Right atrium auricular region (tissue), 2 donors: ENCODE measurements around the gene GGPS1. TPM values are rescaled to one million over a fixed set of nuclear protein-coding genes. Genes with fewer than 3 reads are reported as not detected.

Source experiments
- DNase-seq: peaks from one replicate; pipeline ENCODE4 v3.0.0-alpha.2; 2019; ENCODE audit warnings: low spot score
- H3K27ac ChIP-seq, 2 donors: fragments of 200-600 bp; sonication (generic); 1 replicate in 1 of 2; 2 replicates in 1 of 2; pipeline ENCODE4 v1.5.1; 2016 to 2019
- H3K27me3 ChIP-seq, 2 donors: fragments of 200-600 bp; sonication (generic); one replicate each; pipeline versions ENCODE4 v1.5.1 to v1.6.0; 2017 to 2019
- H3K36me3 ChIP-seq: fragments of 200-600 bp; sonication (generic); one replicate; pipeline ENCODE4 v1.5.1; 2016
- H3K4me1 ChIP-seq, 2 donors: fragments of 200-600 bp; sonication (generic); one replicate each; pipeline versions ENCODE4 v1.5.1 to v1.6.0; 2017 to 2019
- H3K4me3 ChIP-seq, 2 donors: fragments of 200-600 bp; sonication (generic); 1 replicate in 1 of 2; 2 replicates in 1 of 2; pipeline ENCODE4 v1.5.1; 2017 to 2019; ENCODE audit warnings: mild to moderate bottlenecking in 1 of 2, moderate library complexity in 1 of 2
- H3K9me3 ChIP-seq, 2 donors: fragments of 200-600 bp; sonication (generic); one replicate each; pipeline ENCODE4 v1.5.1; 2019
- CTCF ChIP-seq, 2 donors: fragments of 200-600 bp; sonication (generic); IDR thresholded peaks; one replicate each; pipeline ENCODE4 v1.5.1; 2019; ENCODE audit warnings: antibody characterized with exemption in 2 of 2
- total RNA-seq, 2 donors: library from RNA; depleted of rRNA; stranded (reverse); fragments of >200 nt; gene quantifications; one replicate each; pipeline ENCODE4 v1.1.0, GENCODE V29; 2016

Gene GGPS1
- total RNA-seq, 2 donors from 2014 or later, result 13.4 to 18.9 TPM

DNA sequence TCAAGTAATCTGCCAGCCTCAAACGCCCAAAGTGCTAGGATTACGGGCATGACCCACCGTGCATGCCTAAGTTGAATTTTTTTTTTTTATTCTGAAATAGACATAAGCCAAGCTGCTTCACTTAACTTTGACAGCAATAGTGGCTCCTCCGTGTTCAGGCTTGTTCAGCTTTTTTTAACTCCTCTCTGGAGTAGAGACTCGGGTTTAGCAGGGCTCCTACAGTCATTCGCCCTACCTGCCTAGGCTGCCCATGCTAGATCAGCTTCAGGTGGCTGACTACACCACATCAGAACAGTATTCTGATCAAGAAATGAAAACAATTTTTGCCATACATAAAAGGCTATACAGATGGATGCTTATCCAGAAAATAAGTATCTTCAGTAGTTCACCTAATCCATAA lies 15.1 kb upstream of the GGPS1 start:
- H3K4me3 ChIP-seq, result no peak overlapping the region
- no peaks in the 10 kb centered on the region for H3K9me3 ChIP-seq
- H3K4me1 ChIP-seq, result peaks cover 0 to 29% of the 10 kb centered on the region in 2 donors
- TF ChIP-seq CTCF (IDR thresholded peaks at IDR 0.05), result no peak
- no peaks in the 10 kb centered on the region for H3K36me3 ChIP-seq
- H3K27me3 ChIP-seq, result no peaks in the 10 kb centered on the region
- DNase-seq, result no peak
- no peak overlapping the region for H3K27ac ChIP-seq

GRCh38 chr1:235313931-235314678 lies 14.3 kb upstream of the GGPS1 start:
- Histone ChIP-seq H3K4me1 (peaks cover 0 to 29% of the 10 kb centered on the region in 2 donors), H3K36me3 (no peaks in the 10 kb centered on the region), H3K4me3 (no peak overlapping the region), H3K9me3 (no peaks in the 10 kb centered on the region), H3K27ac (no peak overlapping the region), H3K27me3 (no peaks in the 10 kb centered on the region)
- DNase-seq, result no peak
- TF ChIP-seq CTCF (IDR thresholded peaks at IDR 0.05), result no peak

DNA sequence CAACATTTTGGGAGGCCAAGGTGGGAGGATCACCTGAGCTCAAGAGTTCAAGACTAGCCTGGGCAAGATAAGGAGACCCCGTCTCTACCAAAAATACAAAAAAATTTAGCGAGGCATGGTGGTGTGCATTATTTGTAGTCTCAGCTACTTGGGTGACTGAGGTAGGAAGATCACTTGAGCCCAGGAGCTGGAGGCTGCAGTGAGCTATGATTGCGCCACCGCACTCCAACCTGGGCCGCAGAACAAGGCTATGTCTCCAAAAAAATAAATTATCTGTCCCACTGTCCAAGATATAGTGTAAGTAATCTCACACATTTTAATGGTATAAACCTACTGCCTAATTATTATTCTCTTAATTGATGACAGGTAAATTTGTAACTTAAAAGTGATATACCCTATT lies 13.2 kb upstream of the GGPS1 start:
- H3K4me1 ChIP-seq, result peaks cover 0 to 29% of the 10 kb centered on the region in 2 donors
- H3K4me3 ChIP-seq, result no peak overlapping the region
- no peak for TF ChIP-seq CTCF (IDR thresholded peaks at IDR 0.05)
- no peak for DNase-seq
- H3K36me3 ChIP-seq, result no peaks in the 10 kb centered on the region
- H3K27me3 ChIP-seq, result no peaks in the 10 kb centered on the region
- H3K9me3 ChIP-seq, result no peaks in the 10 kb centered on the region
- no peak overlapping the region for H3K27ac ChIP-seq

GRCh38 chr1:235315735-235316134 lies 12.6 kb upstream of the GGPS1 start:
- DNase-seq, result no peak
- H3K27ac ChIP-seq, result no peak overlapping the region
- TF ChIP-seq CTCF (IDR thresholded peaks at IDR 0.05), result no peak
- no peak overlapping the region for H3K4me3 ChIP-seq
- no peaks in the 10 kb centered on the region for H3K9me3 ChIP-seq
- no peaks in the 10 kb centered on the region for H3K36me3 ChIP-seq
- peaks cover 0 to 29% of the 10 kb centered on the region in 2 donors for H3K4me1 ChIP-seq
- no peaks in the 10 kb centered on the region for H3K27me3 ChIP-seq

GRCh38 chr1:235317168-235317567 lies 11.2 kb upstream of the GGPS1 start:
- no peak overlapping the region for H3K27ac ChIP-seq
- H3K36me3 ChIP-seq, result no peaks in the 10 kb centered on the region
- no peak for TF ChIP-seq CTCF (IDR thresholded peaks at IDR 0.05)
- H3K4me3 ChIP-seq, result no peak overlapping the region
- no peak for DNase-seq
- H3K4me1 ChIP-seq, result peaks cover 0 to 29% of the 10 kb centered on the region in 2 donors
- H3K9me3 ChIP-seq, result no peaks in the 10 kb centered on the region
- no peaks in the 10 kb centered on the region for H3K27me3 ChIP-seq

GRCh38 chr1:235319255-235319654 lies 9.1 kb upstream of the GGPS1 start:
- Histone ChIP-seq H3K9me3 (no peaks in the 10 kb centered on the region), H3K4me1 (peaks cover 0 to 30% of the 10 kb centered on the region in 2 donors), H3K27me3 (no peaks in the 10 kb centered on the region), H3K27ac (no peak overlapping the region), H3K36me3 (no peaks in the 10 kb centered on the region), H3K4me3 (no peak overlapping the region)
- no peak for TF ChIP-seq CTCF (IDR thresholded peaks at IDR 0.05)
- no peak for DNase-seq
